GM10248 (cell line): Measurements from ENCODE around the gene HLX.

Experiments
- CTCF ChIA-PET: fragments of 300-600 bp; sonication (Branson Sonifier 250); formaldehyde crosslinking; extraction: SDS; loops from one replicate; lab custom pipeline; 2021; ENCODE audit warnings: antibody characterized with exemption; lab: Yijun Ruan, JAX
- POLR2A ChIA-PET: fragments of 350-650 bp; sonication (Branson Sonifier 250); formaldehyde crosslinking; extraction: SDS; loops from one replicate; lab custom pipeline; 2020; ENCODE audit warnings: antibody characterized with exemption; lab: Yijun Ruan, JAX
- DNase-seq: peaks from one replicate; pipeline ENCODE4 v3.0.0; 2012; ENCODE audit errors: extremely low spot score
- CTCF ChIP-seq: IDR thresholded peaks from 2 replicates; pipeline ENCODE4 v1.5.1; 2012; ENCODE audit warnings: mild to moderate bottlenecking, low read depth; ENCODE audit errors: extremely low read depth, missing control alignments, control extremely low read depth

The HLX gene

GRCh38 chr1:220920967-220921366 lies 41.7 kb downstream of the HLX start:
- ChIA-PET POLR2A (no interaction called here), CTCF (interaction anchor here (1.3 kb wide), 2 partner anchors 281 to 282 kb away, joined by 3 to 4 read pairs; no protein-coding TSS in a partner anchor)
- DNase-seq, result no peak
- no peak for TF ChIP-seq CTCF

GRCh38 chr1:220921498-220921897 lies 42.3 kb downstream of the HLX start:
- TF ChIP-seq CTCF, result no peak
- POLR2A ChIA-PET, result no interaction called here
- no peak for DNase-seq
- CTCF ChIA-PET, result interaction anchor here (1.3 kb wide), 2 partner anchors 280 to 282 kb away, joined by 3 to 4 read pairs; no protein-coding TSS in a partner anchor

- TF ChIP-seq CTCF, result no peak
- POLR2A ChIA-PET, result no interaction called here
- CTCF ChIA-PET, result interaction anchor here (1.0 kb wide), 1 partner anchor 267 kb away, joined by 3 read pairs; no protein-coding TSS in a partner anchor
- DNase-seq, result no peak
Measured at GRCh38 chr1:220921971-220922635, 42.9 kb downstream of the HLX start.

- CTCF ChIA-PET, result interaction anchor here (1.0 kb wide), 1 partner anchor 266 kb away, joined by 3 read pairs; no protein-coding TSS in a partner anchor
- DNase-seq, result no peak
- POLR2A ChIA-PET, result no interaction called here
- no peak for TF ChIP-seq CTCF
Measured at GRCh38 chr1:220922951-220923350, 43.7 kb downstream of the HLX start.

GRCh38 chr1:220924331-220924970 lies 45.2 kb downstream of the HLX start:
- no peak for TF ChIP-seq CTCF
- CTCF ChIA-PET, result no interaction called here
- DNase-seq, result no peak
- POLR2A ChIA-PET, result no interaction called here

- ChIA-PET POLR2A (no interaction called here), CTCF (interaction anchor here (1.0 to 3.0 kb wide), 2 partner anchors 18 to 277 kb away, joined by 3 to 13 read pairs; no protein-coding TSS in a partner anchor)
- TF ChIP-seq CTCF, result no peak
- no peak for DNase-seq
Measured at GRCh38 chr1:220925707-220926106, 46.5 kb downstream of the HLX start.
